Stimulated activated CD8-positive, alpha-beta memory T cell treated with anti-CD3 and anti-CD28 coated beads, Interleukin-4, amount 100 ng/mL, for 48 hours (primary cell): Measurements from ENCODE around the gene NOTO.

Experiments used
- DNase-seq: peaks from one replicate; pipeline ENCODE4 v3.0.0-alpha.2; 2020

The NOTO gene

GRCh38 chr2:73235315-73236028 lies 33.1 kb downstream of the NOTO start:
- DNase-seq = no peak

- DNase-seq = no peak
Observed at GRCh38 chr2:73237168-73237567, 34.8 kb downstream of the NOTO start.

- no peak for DNase-seq
Observed at GRCh38 chr2:73238149-73238548, 35.8 kb downstream of the NOTO start.

GRCh38 chr2:73238976-73239375 lies 36.6 kb downstream of the NOTO start:
- no peak for DNase-seq

GRCh38 chr2:73239776-73240175 lies 37.4 kb downstream of the NOTO start:
- DNase-seq = no peak

GRCh38 chr2:73243884-73244570 lies 41.7 kb downstream of the NOTO start:
- no peak for DNase-seq

GRCh38 chr2:73244580-73244979 lies 42.2 kb downstream of the NOTO start:
- DNase-seq = no peak

- DNase-seq = no peak
Observed at GRCh38 chr2:73246850-73247249, 44.5 kb downstream of the NOTO start.

GRCh38 chr2:73249636-73250035 lies 47.3 kb downstream of the NOTO start:
- no peak for DNase-seq

- no peak for DNase-seq
Observed at GRCh38 chr2:73250872-73251846, 48.8 kb downstream of the NOTO start.

- no peak for DNase-seq
Observed at GRCh38 chr2:73252238-73253027, 50.1 kb downstream of the NOTO start.

- no peak for DNase-seq
Observed at GRCh38 chr2:73253400-73253799, 51.0 kb downstream of the NOTO start.

GRCh38 chr2:73253901-73254300 lies 51.5 kb downstream of the NOTO start:
- DNase-seq = no peak

GRCh38 chr2:73254343-73255006 lies 52.1 kb downstream of the NOTO start:
- no peak for DNase-seq

GRCh38 chr2:73255007-73255644 lies 52.8 kb downstream of the NOTO start:
- DNase-seq = no peak

GRCh38 chr2:73255907-73256617 lies 53.7 kb downstream of the NOTO start:
- DNase-seq = no peak

- DNase-seq = no peak
Observed at GRCh38 chr2:73256618-73256922, 54.2 kb downstream of the NOTO start.

GRCh38 chr2:73257021-73257420 lies 54.6 kb downstream of the NOTO start:
- no peak for DNase-seq

- no peak for DNase-seq
Observed at GRCh38 chr2:73257425-73258125, 55.2 kb downstream of the NOTO start.

- no peak for DNase-seq
Observed at GRCh38 chr2:73258186-73258912, 56.0 kb downstream of the NOTO start.
